ENCODE measurements around the gene FSTL4.

- TF ChIP-seq CTCF (IDR thresholded peaks at IDR 0.05) (no peak), POLR2A (IDR thresholded peaks at IDR 0.05) (no peak)
These were observed 277.3 kb downstream of the FSTL4 start for GRCh38 chr5:133334796-133335639.

Measured in lower leg skin (tissue), 3 donors.